Stimulated activated CD4-positive, alpha-beta T cell treated with anti-CD3 and anti-CD28 coated beads, TNF-alpha, amount 100 ng/mL, for 24 hours (primary cell): ENCODE data around the gene FRMD4A.
"Not testable (repeated sequence)": the region's sequence is repeated elsewhere in the genome, so short reads cannot be mapped to it uniquely, and the experiment has no call there.

ENCODE experiments used
- DNase-seq, 3 experiments: peaks; one replicate each; pipeline ENCODE4 v3.0.0-alpha.2; 2020; ENCODE audit warnings: low read depth in 3 of 3

The FRMD4A gene

DNA sequence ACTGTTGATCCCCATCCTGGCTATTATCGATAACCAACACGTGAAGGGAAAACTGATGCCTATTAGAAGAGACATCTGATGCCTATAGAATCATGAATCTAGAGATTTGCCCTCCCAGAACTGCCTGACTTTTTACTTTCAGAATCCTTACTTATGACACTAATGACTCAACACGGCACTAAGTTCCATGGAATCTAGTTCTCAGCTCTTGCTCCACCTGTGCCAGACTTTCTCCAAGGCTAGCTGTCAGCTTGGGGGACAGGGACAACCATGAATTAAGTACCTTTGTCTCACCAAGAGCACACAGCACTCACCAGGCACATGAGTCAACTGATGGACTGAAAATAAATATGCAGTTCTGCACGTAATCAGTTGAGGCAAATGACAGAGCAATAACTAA, 184.2 kb downstream of the FRMD4A start:
- DNase-seq = no peak

GRCh38 chr10:14146025-14146424, 184.7 kb downstream of the FRMD4A start:
- DNase-seq = no peak

GRCh38 chr10:14144451-14144850, 186.3 kb downstream of the FRMD4A start:
- no peak for DNase-seq

DNA sequence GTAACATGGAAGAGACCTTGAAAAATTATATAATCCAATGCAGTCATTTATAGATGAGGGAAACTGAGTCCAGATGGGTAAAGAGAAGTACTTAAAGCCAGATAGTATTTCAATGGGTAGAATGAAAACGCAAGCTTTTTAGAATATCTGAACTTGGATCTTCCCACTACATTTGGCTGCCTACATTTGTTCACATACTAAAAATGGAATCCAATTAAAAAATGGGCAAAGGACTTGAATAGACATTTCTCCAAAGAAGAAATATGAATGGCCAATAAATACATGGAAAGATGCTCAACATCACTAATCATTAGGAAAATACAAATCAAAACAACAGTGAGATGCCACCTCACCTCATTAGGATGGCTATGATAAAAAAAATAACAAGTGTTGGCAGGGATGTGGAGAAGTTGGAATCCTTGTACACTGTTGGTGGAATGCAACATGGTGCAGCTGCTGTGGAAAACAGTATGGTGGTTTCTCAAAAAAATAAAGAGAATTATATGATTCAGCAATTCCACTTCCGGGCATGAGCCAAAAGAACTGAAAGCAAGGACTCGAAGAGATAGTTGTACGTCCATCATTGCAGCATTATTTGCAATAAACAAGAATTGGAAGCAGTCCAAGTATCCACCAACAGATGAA, 188.0 kb downstream of the FRMD4A start:
- no peak for DNase-seq

DNA sequence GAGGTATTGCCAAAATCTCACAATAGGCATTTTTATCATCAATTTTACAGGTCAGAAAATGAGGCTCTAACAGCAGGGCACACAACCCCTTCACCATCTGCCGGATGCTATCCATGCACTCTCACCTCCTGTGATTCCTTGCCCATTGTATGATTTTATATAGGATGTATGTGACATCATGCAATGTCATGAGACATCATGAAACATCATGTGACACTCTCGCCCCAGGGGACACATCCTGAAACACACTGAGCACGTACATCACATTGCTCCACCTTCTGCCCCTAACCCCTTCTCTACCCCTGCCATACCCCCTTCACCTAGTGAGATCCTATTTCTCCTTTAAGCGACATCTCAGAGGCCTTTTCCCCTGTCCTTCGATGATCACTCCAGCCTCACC, 189.4 kb downstream of the FRMD4A start:
- DNase-seq = no peak

DNA sequence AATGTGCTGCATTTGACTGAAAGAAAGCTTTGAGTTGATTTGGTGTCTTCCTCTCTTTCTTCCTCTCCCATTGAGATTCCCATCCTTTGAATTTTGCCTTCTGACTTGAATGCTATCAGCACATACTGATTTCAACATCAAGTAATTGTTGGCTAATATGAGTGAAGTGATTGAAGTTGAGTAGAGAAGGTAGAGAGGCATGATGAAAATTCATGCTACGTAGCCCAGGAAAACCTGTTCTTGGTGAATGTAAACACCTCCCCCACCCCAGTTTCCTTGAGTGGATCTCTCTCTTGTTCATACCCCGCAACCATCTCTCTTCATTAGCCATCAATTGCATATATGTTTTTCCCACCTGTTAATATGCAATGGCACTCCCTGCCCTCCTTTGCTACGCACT, 193.3 kb downstream of the FRMD4A start:
- DNase-seq = no peak

DNA sequence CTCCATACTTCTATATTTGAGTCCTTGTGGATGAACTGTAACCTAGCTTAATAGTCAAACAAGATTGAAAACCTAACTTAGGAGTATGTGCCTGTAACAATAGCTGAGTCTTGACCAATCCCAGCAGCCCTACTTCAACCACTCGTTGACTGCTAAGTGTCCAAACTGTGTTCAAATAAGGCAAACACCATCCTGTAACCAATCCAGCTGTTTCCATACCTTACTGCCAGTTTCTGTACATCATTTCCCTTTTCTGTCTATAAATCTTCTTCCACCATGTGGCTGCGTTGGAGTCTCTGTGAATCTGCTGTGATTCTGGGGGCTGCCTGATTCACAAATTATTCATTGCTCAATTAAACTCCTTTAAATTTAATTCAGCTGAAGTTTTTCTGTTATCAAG, 195.5 kb downstream of the FRMD4A start:
- not testable (repeated sequence) for DNase-seq

DNA sequence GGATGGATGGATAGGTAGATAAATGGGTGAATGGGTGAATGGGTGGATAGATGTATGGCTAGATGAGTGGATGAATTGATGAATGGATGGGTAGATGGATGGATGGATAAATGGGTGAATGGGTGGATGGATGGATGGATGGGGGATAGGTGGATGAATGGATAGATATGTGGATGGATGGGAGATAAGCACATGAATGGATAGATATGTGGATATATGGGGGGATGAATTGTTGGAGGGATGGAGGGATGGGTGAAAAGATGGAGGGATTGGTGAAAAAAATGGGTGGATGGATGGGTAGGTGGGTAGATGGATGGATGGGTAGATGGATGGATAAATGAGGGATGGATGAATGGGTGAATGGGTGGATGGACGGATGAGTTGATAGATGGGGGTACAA, 196.4 kb downstream of the FRMD4A start:
- DNase-seq = no peak

- no peak for DNase-seq
Measured at GRCh38 chr10:14131261-14131960, 199.3 kb downstream of the FRMD4A start.

GRCh38 chr10:14129770-14130169, 201.0 kb downstream of the FRMD4A start:
- DNase-seq = no peak

GRCh38 chr10:14128519-14128918, 202.2 kb downstream of the FRMD4A start:
- no peak for DNase-seq

DNA sequence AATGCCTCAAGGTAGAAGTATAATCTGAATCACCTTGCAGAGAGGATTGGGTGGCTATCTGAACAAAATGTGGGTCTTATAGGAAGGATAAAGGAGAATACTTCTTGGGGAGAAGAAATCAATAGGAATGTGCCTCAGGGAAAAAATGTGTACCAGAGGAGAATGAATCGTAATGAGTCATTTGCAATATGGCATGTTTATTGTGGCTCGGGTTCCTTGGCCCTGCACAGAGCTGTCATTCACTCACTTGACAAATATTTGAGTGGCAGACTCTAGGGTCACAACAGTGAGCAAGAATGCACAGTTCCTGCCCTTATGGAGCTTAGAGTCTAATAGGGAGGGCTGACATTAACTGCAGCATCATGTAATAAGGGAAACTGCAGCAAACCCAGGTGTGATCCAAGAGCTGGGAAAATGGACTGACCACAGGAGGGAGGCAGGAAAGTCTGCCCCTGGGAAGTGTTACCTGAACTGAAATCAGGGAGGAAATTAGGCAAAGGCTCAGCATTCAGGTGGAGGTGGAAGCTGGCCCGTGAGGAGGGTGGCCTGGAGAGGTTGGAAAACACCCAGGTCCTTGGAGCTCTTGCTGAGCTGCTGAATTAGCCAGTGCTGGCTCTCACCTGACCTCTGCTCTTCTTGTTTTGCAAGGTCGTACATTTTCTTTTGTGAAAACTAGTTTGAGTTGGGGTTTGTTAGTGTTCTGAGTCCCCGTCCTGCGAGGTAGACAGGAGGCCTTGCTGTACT, 203.9 kb downstream of the FRMD4A start:
- DNase-seq = no peak

GRCh38 chr10:14125564-14125963, 205.2 kb downstream of the FRMD4A start:
- no peak for DNase-seq

- no peak for DNase-seq
Measured at GRCh38 chr10:14124941-14125340, 205.8 kb downstream of the FRMD4A start.

DNA sequence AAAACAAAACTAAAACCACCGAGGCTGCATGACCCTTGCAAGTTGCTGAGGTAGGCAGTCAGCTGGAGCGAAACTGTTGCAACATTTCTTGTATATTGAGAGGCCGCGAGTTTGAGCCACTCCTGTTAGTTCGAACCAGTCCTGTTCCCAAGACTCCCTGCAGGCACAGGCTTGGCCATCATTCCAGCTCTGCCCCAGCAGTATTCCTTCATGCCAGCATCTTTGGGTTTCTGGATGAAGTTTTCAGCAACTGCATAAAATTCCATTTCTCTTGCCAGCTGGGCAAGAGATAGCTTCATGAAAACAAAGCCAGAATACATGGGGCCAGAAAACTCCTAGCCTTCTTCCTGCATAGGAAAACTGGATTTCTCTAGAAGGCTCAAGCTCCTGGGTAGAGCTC, 207.6 kb downstream of the FRMD4A start:
- DNase-seq = no peak

- no peak for DNase-seq
Measured at GRCh38 chr10:14120812-14121211, 209.9 kb downstream of the FRMD4A start.

- no peak for DNase-seq
Measured at GRCh38 chr10:14118953-14119352, 211.8 kb downstream of the FRMD4A start.

DNA sequence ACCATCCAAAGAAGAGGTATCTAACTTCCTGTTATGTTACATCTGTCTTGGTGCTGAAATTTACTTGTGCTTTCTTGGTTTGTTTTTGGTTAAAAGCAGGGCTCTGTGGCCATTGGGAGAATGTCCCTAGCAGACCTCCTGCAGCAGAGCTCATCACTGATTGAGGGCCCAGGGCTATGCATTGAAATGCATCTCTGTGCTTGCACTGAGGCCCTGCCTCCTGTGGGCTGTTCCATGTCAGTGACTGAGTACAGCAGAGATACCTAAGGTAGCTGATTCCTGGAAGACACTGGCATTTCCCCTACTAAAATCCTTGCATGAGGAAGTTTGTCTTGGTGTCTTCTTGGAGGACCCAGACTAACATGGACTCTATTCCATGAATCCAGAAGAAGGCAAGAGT, 213.9 kb downstream of the FRMD4A start:
- DNase-seq = no peak

DNA sequence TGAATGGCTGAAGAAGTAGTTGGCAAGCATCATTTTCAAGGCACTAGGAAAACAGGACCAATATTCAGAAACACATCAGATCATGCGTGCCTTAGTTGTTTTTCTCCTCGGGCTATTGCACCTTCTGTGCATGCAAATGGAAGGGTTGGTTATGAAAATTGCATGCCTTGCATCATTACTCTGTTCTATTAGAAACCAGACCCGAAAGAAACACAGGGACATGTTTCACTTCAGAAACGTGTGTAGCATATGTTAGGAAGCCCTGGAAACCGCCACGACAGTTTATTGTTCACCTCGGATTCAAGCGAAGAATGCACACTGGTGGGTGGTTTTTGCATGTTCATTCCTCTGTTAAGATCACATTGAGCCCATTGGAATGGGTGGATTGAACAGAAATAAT, 214.7 kb downstream of the FRMD4A start:
- no peak for DNase-seq

- no peak for DNase-seq
Measured at GRCh38 chr10:14114791-14115190, 215.9 kb downstream of the FRMD4A start.

DNA sequence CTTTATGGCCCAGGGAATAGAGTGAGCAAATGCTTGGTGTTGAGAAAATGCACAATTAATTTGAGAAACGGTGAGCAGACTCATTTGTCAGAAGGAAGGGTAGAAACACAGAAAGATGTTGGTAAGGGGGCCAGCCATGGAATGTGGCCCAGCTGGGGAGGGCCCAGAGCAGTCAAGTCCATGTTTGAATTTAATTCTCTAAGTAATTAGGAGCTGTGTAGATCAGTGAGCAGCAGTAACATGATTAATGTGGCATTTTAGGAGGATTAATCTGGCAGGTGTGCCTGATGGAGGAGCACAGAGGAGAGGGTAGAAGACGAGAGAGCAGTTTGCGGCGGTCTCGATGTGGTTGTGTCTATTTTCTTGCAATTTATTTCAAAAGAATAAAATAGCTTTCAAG, 218.7 kb downstream of the FRMD4A start:
- DNase-seq = no peak

- no peak for DNase-seq
Measured at GRCh38 chr10:14111208-14111607, 219.5 kb downstream of the FRMD4A start.

DNA sequence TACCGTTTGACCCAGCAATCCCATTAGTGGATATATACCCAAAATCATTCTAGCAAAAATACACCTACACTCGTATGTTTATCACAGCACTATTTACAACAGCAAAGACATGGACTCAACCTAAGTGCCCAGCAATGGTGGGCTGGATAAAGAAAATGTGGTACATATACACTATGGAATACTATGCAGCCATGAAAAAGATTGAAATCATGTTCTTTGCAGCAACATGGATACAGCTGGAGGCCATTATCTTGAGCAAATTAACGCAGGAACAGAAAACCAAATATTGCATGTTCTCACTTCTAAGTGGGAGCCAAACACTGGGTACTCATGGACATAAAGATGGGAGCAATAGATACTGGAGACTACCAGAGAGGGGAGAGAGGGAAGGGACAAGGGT, 223.9 kb downstream of the FRMD4A start:
- DNase-seq = no peak
